HepG2 (cell line): Measurements from ENCODE around the gene UNKL. TPM values are rescaled to one million over a fixed set of nuclear protein-coding genes. Genes with fewer than 3 reads are reported as not detected.

Experiments
- CHD2 ChIP-seq: IDR thresholded peaks from 2 replicates; pipeline ENCODE4 v1.6.1; 2011; ENCODE audit warnings: low read depth, low read length, improper control_type of control experiment
- ELF1 ChIP-seq: sonication (generic); formaldehyde crosslinking; IDR thresholded peaks from 2 replicates; pipeline ENCODE4 v1.4.0; 2020; ENCODE audit warnings: missing genetic modification reagents
- ERF ChIP-seq: IDR thresholded peaks from 2 replicates; pipeline ENCODE4 v1.6.1; 2018; ENCODE audit warnings: missing biosample characterization, missing genetic modification reagents
- FOXJ3 ChIP-seq: sonication (generic); formaldehyde crosslinking; IDR thresholded peaks from 2 replicates; pipeline ENCODE4 v1.4.0; 2020; ENCODE audit warnings: missing genetic modification reagents, mild to moderate bottlenecking, borderline replicate concordance
- GTF2F1 ChIP-seq: fragments of 150-350 bp; IDR thresholded peaks from 2 replicates; pipeline ENCODE4 v1.6.1; 2014; ENCODE audit warnings: low read length
- IKZF1 ChIP-seq: fragments of 450-650 bp; IDR thresholded peaks from 2 replicates; pipeline ENCODE4 v1.7.1; 2016
- MAFG ChIP-seq: sonication (generic); formaldehyde crosslinking; IDR thresholded peaks from 2 replicates; pipeline ENCODE4 v1.5.1; 2020; ENCODE audit warnings: mild to moderate bottlenecking, missing genetic modification reagents
- MIER3 ChIP-seq: IDR thresholded peaks from 2 replicates; pipeline ENCODE4 v1.6.1; 2016; ENCODE audit warnings: missing compliant biosample characterization, borderline replicate concordance
- SAP130 ChIP-seq: IDR thresholded peaks from 2 replicates; pipeline ENCODE4 v1.6.1; 2016; ENCODE audit warnings: low read depth
- SMYD3 ChIP-seq: sonication (generic); formaldehyde crosslinking; IDR thresholded peaks from 2 replicates; pipeline ENCODE4 v1.8.1; 2023; ENCODE audit warnings: mild to moderate bottlenecking, missing genetic modification reagents
- SP1 ChIP-seq, 2 experiments: fragments of 450-650 bp in 1 of 2; sonication (generic) in 1 of 2; formaldehyde crosslinking in 1 of 2; IDR thresholded peaks; 2 replicates each; pipeline versions ENCODE4 v1.4.0 to v1.6.1; 2016 to 2020; ENCODE audit warnings: missing genetic modification reagents in 1 of 2
- STAT5B ChIP-seq: sonication (generic); formaldehyde crosslinking; IDR thresholded peaks from 2 replicates; pipeline ENCODE4 v1.4.0; 2020; ENCODE audit warnings: missing genetic modification reagents
- TAF1 ChIP-seq: sonication (generic); formaldehyde crosslinking; IDR thresholded peaks from 2 replicates; pipeline ENCODE4 v1.4.0; 2020; ENCODE audit warnings: missing genetic modification reagents
- TEF ChIP-seq: sonication (generic); formaldehyde crosslinking; IDR thresholded peaks from 2 replicates; pipeline ENCODE4 v1.5.0; 2020; ENCODE audit warnings: missing genetic modification reagents
- THAP11 ChIP-seq: IDR thresholded peaks from 2 replicates; pipeline ENCODE4 v1.6.1; 2016; ENCODE audit warnings: missing biosample characterization, missing genetic modification reagents
- WIZ ChIP-seq: sonication (generic); formaldehyde crosslinking; IDR thresholded peaks from 2 replicates; pipeline ENCODE4 v1.5.1; 2020; ENCODE audit warnings: mild to moderate bottlenecking, missing genetic modification reagents
- ZBTB20 ChIP-seq: sonication (generic); formaldehyde crosslinking; IDR thresholded peaks from 2 replicates; pipeline ENCODE4 v1.8.1; 2023; ENCODE audit warnings: missing genetic modification reagents, low read depth, mild to moderate bottlenecking, borderline replicate concordance
- ZHX2 ChIP-seq, 2 experiments: sonication (generic) in 1 of 2; formaldehyde crosslinking in 1 of 2; IDR thresholded peaks; 2 replicates each; pipeline versions ENCODE4 v1.6.1 to v1.9.0; 2014 to 2022; ENCODE audit warnings: antibody characterized with exemption in 1 of 2, borderline replicate concordance in 1 of 2, inconsistent platforms in 1 of 2, low read depth in 1 of 2, missing genetic modification reagents in 1 of 2
- ZNF143 ChIP-seq: sonication (generic); formaldehyde crosslinking; IDR thresholded peaks from 2 replicates; pipeline ENCODE4 v1.4.0; 2020; ENCODE audit warnings: missing genetic modification reagents
- ZNF225 ChIP-seq: sonication (generic); formaldehyde crosslinking; IDR thresholded peaks from 2 replicates; pipeline ENCODE4 v1.4.0; 2020; ENCODE audit warnings: mild to moderate bottlenecking, missing genetic modification reagents
- ZNF296 ChIP-seq: sonication (generic); formaldehyde crosslinking; conservative IDR thresholded peaks from 2 replicates; pipeline ENCODE4 v1.5.0; 2020; ENCODE audit warnings: mild to moderate bottlenecking, missing genetic modification reagents
- ZNF446 ChIP-seq: sonication (generic); formaldehyde crosslinking; IDR thresholded peaks from 2 replicates; pipeline ENCODE4 v1.5.0; 2020; ENCODE audit warnings: mild to moderate bottlenecking, missing genetic modification reagents
- ZNF510 ChIP-seq: sonication (generic); formaldehyde crosslinking; IDR thresholded peaks from 2 replicates; pipeline ENCODE4 v1.4.0; 2020; ENCODE audit warnings: low read depth, mild to moderate bottlenecking, missing genetic modification reagents
- ZNF713 ChIP-seq: sonication (generic); formaldehyde crosslinking; IDR thresholded peaks from 2 replicates; pipeline ENCODE4 v1.4.0; 2020; ENCODE audit warnings: mild to moderate bottlenecking, missing genetic modification reagents
- ZNF816 ChIP-seq: sonication (generic); formaldehyde crosslinking; IDR thresholded peaks from 2 replicates; pipeline ENCODE4 v1.8.0; 2022; ENCODE audit warnings: missing genetic modification reagents, mild to moderate bottlenecking, borderline replicate concordance
- ZNF850 ChIP-seq: sonication (generic); formaldehyde crosslinking; conservative IDR thresholded peaks from 2 replicates; pipeline ENCODE4 v1.9.0; 2021; ENCODE audit warnings: mild to moderate bottlenecking, missing genetic modification reagents
- polyA plus RNA-seq, 8 experiments: library from polyadenylated mRNA; depleted of rRNA in 3 of 8; stranded (reverse) in 7 of 8; unstranded in 1 of 8; fragments of >200 nt; fragmentation: Illumina TruSeq in 4 of 8; extraction: Trizol in 4 of 8; gene quantifications; 2 replicates each; pipeline versions ENCODE4 v1.2.1 to v1.2.3, GENCODE V29; 2011 to 2016; ENCODE audit warnings: low read depth in 4 of 8, missing spikeins in 1 of 8, mixed read lengths in 1 of 8; ENCODE audit not compliant: insufficient read depth in 1 of 8
- total RNA-seq, 5 experiments: library from RNA; depleted of rRNA; stranded (reverse); fragments of >200 nt; fragmentation: Illumina TruSeq; extraction: Trizol; gene quantifications; 2 replicates each; pipeline ENCODE4 v1.2.3, GENCODE V29; 2016; ENCODE audit warnings: low read depth in 1 of 5

Gene UNKL
- total and polyA plus RNA-seq, 2 of the 13 experiments (the other 11 are each of a cell fraction or from before 2014, with no cell fraction given): 10.4 to 17.6 TPM

- no peak for TF ChIP-seq ZNF296 (CRISPR knock-in tag)
- no peak for TF ChIP-seq CHD2
- no peak for TF ChIP-seq FOXJ3 (CRISPR knock-in tag)
- peak; percentile 84 for TF ChIP-seq ZHX2 (IDR thresholded peaks at IDR 0.05; ENCODE audit: low read depth)
- peak; percentile 73; the same call in 1 of the 2 replicates for TF ChIP-seq ZHX2 (CRISPR knock-in tag; IDR thresholded peaks at IDR 0.05; ENCODE audit: borderline replicate concordance)
- peak; percentile 70; the same call in 1 of the 2 replicates for TF ChIP-seq MIER3
- TF ChIP-seq WIZ: no peak
- TF ChIP-seq STAT5B (CRISPR knock-in tag): no peak
- TF ChIP-seq THAP11 (CRISPR knock-in tag): peak; percentile 93
- TF ChIP-seq ZNF713 (CRISPR knock-in tag): no peak
- TF ChIP-seq ELF1 (CRISPR knock-in tag): peak; percentile 87
- TF ChIP-seq ZNF225 (CRISPR knock-in tag): no peak
- no peak for TF ChIP-seq SP1 (IDR thresholded peaks at IDR 0.05)
- 0 out of 2 replicates have a peak, but pooled peaks have one; percentile 55 for TF ChIP-seq SP1 (CRISPR knock-in tag; IDR thresholded peaks at IDR 0.05)
- no peak for TF ChIP-seq IKZF1
- TF ChIP-seq TEF (CRISPR knock-in tag): no peak
- TF ChIP-seq ZNF850: no peak
- TF ChIP-seq ZNF816: no peak
- peak; percentile 89 for TF ChIP-seq ZNF143 (CRISPR knock-in tag)
- TF ChIP-seq ERF (CRISPR knock-in tag): peak; percentile 79
- peak; percentile 99 for TF ChIP-seq SAP130 (CRISPR knock-in tag)
- no peak for TF ChIP-seq ZNF510 (CRISPR knock-in tag)
- no peak for TF ChIP-seq SMYD3
- peak; percentile 28; the same call in 1 of the 2 replicates for TF ChIP-seq ZNF446 (CRISPR knock-in tag)
- TF ChIP-seq MAFG: no peak
- TF ChIP-seq ZBTB20 (CRISPR knock-in tag): no peak
- peak; percentile 79; the same call in 1 of the 2 replicates for TF ChIP-seq GTF2F1
- TF ChIP-seq TAF1 (CRISPR knock-in tag): peak; percentile 70; the same call in 1 of the 2 replicates
Observed at GRCh38 chr16:1351582-1352362, 62.7 kb downstream of the UNKL start, which contains the start of the genes GNPTG and TSR3 (continued).
